HEK293 (cell line): ENCODE measurements around the gene OR2F2.

Experiments used
- CTCF ChIA-PET: fragments of 350-600 bp; formaldehyde crosslinking; extraction: SDS; loops from one replicate; lab custom pipeline; 2021; ENCODE audit warnings: antibody characterized with exemption; lab: Yijun Ruan, JAX
- POLR2A ChIA-PET: fragments of 300-600 bp; formaldehyde crosslinking; extraction: SDS; loops from one replicate; lab custom pipeline; 2020; ENCODE audit warnings: antibody characterized with exemption, inconsistent platforms; lab: Yijun Ruan, JAX
- H3K27ac ChIP-seq: fragments of 200-500 bp; sonication (Bioruptor generic); 2 replicates; pipeline ENCODE4 v1.5.1; 2014; ENCODE audit warnings: low read depth, low read length, control low read depth, inconsistent platforms; ENCODE audit errors: extremely low read depth
- H3K36me3 ChIP-seq, 2 experiments: fragments of 200-500 bp in 1 of 2; sonication (Bioruptor generic) in 1 of 2; 1 replicate in 1 of 2; 2 replicates in 1 of 2; pipeline ENCODE4 v1.5.1; 2014 to 2017; ENCODE audit warnings: inconsistent platforms in 2 of 2, low read length in 2 of 2; ENCODE audit not compliant: control insufficient read depth in 2 of 2, insufficient read depth in 1 of 2
- H3K4me1 ChIP-seq: fragments of 200-500 bp; sonication (Bioruptor generic); 2 replicates; pipeline ENCODE4 v1.5.1; 2014; ENCODE audit warnings: mild to moderate bottlenecking, low read length, inconsistent platforms; ENCODE audit not compliant: control insufficient read depth, insufficient read depth
- H3K4me3 ChIP-seq: 2 replicates; pipeline ENCODE4 v1.5.1; 2011; ENCODE audit warnings: low read depth, mild to moderate bottlenecking, control low read depth, low read length, moderate library complexity
- H3K9me3 ChIP-seq: fragments of 200-500 bp; sonication (Bioruptor generic); 2 replicates; pipeline ENCODE4 v1.5.1; 2014; ENCODE audit warnings: low read depth, low read length, inconsistent platforms; ENCODE audit not compliant: control insufficient read depth, insufficient read depth
- KLF16 ChIP-seq: fragments of 450-650 bp; formaldehyde crosslinking; IDR thresholded peaks from 2 replicates; pipeline ENCODE4 v1.5.1; 2017; ENCODE audit warnings: missing biosample characterization, missing genetic modification characterization
- MZF1 ChIP-seq: fragments of 450-650 bp; formaldehyde crosslinking; IDR thresholded peaks from 2 replicates; pipeline ENCODE4 v1.5.1; 2017; ENCODE audit warnings: missing biosample characterization, missing genetic modification characterization, borderline replicate concordance
- RBAK ChIP-seq: fragments of 450-650 bp; formaldehyde crosslinking; IDR thresholded peaks from 2 replicates; pipeline ENCODE4 v1.5.1; 2016; ENCODE audit warnings: missing biosample characterization, missing genetic modification characterization
- TRIM28 ChIP-seq: IDR thresholded peaks from 2 replicates; pipeline ENCODE4 v1.6.1; 2011; ENCODE audit warnings: low read length, control low read depth, borderline replicate concordance
- ZBTB8A ChIP-seq: fragments of 450-650 bp; formaldehyde crosslinking; IDR thresholded peaks from 2 replicates; pipeline ENCODE4 v1.5.1; 2016; ENCODE audit warnings: missing biosample characterization, missing genetic modification characterization
- ZEB2 ChIP-seq: fragments of 450-650 bp; formaldehyde crosslinking; IDR thresholded peaks from 2 replicates; pipeline ENCODE4 v1.5.1; 2016; ENCODE audit warnings: missing biosample characterization, missing genetic modification characterization
- ZFP41 ChIP-seq: fragments of 450-650 bp; formaldehyde crosslinking; IDR thresholded peaks from 2 replicates; pipeline ENCODE4 v1.5.1; 2016; ENCODE audit warnings: missing biosample characterization, missing genetic modification characterization, borderline replicate concordance
- ZFP69B ChIP-seq: fragments of 450-650 bp; formaldehyde crosslinking; IDR thresholded peaks from 2 replicates; pipeline ENCODE4 v1.5.1; 2016; ENCODE audit warnings: missing biosample characterization, missing genetic modification characterization
- ZNF266 ChIP-seq: fragments of 450-650 bp; formaldehyde crosslinking; IDR thresholded peaks from 2 replicates; pipeline ENCODE4 v1.5.1; 2016; ENCODE audit warnings: missing biosample characterization, missing genetic modification characterization, low read depth
- ZNF354C ChIP-seq: fragments of 450-650 bp; formaldehyde crosslinking; IDR thresholded peaks from 2 replicates; pipeline ENCODE4 v1.5.1; 2016; ENCODE audit warnings: missing biosample characterization, missing genetic modification characterization, low read depth, borderline replicate concordance
- ZNF433 ChIP-seq: fragments of 450-650 bp; formaldehyde crosslinking; IDR thresholded peaks from 2 replicates; pipeline ENCODE4 v1.5.1; 2016; ENCODE audit warnings: missing biosample characterization, missing genetic modification characterization, low read depth
- ZNF48 ChIP-seq: fragments of 450-650 bp; formaldehyde crosslinking; IDR thresholded peaks from 2 replicates; pipeline ENCODE4 v1.5.1; 2016; ENCODE audit warnings: missing biosample characterization, missing genetic modification characterization
- ZNF514 ChIP-seq: fragments of 450-650 bp; formaldehyde crosslinking; IDR thresholded peaks from 2 replicates; pipeline ENCODE4 v1.5.1; 2016; ENCODE audit warnings: missing biosample characterization, missing genetic modification characterization
- ZNF555 ChIP-seq: fragments of 450-650 bp; formaldehyde crosslinking; conservative IDR thresholded peaks from 2 replicates; pipeline ENCODE4 v1.5.1; 2017; ENCODE audit warnings: missing biosample characterization, mild to moderate bottlenecking, missing genetic modification characterization, inconsistent platforms
- ZNF660 ChIP-seq: fragments of 450-650 bp; IDR thresholded peaks from 2 replicates; pipeline ENCODE4 v1.5.1; 2018; ENCODE audit warnings: missing biosample characterization, mild to moderate bottlenecking, missing genetic modification characterization
- ZNF785 ChIP-seq: fragments of 450-650 bp; formaldehyde crosslinking; IDR thresholded peaks from 2 replicates; pipeline ENCODE4 v1.5.1; 2016; ENCODE audit warnings: missing biosample characterization, missing genetic modification characterization
- TF ChIP-seq, protein P1 (sequence below): fragments of 450-650 bp; IDR thresholded peaks from 2 replicates; pipeline ENCODE4 v1.5.1; 2018; ENCODE audit warnings: missing biosample characterization, missing genetic modification characterization
- TF ChIP-seq, protein P2 (sequence below): fragments of 450-650 bp; formaldehyde crosslinking; IDR thresholded peaks from 2 replicates; pipeline ENCODE4 v1.5.1; 2016; ENCODE audit warnings: missing biosample characterization, missing genetic modification characterization
- TF ChIP-seq, protein P3 (sequence below): fragments of 450-650 bp; formaldehyde crosslinking; conservative IDR thresholded peaks from 2 replicates; pipeline ENCODE4 v1.5.1; 2016; ENCODE audit warnings: low read depth, missing biosample characterization, missing genetic modification characterization
- TF ChIP-seq, protein P4 (sequence below): fragments of 450-650 bp; formaldehyde crosslinking; IDR thresholded peaks from 2 replicates; pipeline ENCODE4 v1.5.1; 2016; ENCODE audit warnings: missing biosample characterization, missing genetic modification characterization, low read depth

The OR2F2 gene, protein sequence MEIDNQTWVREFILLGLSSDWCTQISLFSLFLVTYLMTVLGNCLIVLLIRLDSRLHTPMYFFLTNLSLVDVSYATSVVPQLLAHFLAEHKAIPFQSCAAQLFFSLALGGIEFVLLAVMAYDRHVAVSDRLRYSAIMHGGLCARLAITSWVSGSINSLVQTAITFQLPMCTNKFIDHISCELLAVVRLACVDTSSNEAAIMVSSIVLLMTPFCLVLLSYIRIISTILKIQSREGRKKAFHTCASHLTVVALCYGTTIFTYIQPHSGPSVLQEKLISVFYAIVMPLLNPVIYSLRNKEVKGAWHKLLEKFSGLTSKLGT

DNA sequence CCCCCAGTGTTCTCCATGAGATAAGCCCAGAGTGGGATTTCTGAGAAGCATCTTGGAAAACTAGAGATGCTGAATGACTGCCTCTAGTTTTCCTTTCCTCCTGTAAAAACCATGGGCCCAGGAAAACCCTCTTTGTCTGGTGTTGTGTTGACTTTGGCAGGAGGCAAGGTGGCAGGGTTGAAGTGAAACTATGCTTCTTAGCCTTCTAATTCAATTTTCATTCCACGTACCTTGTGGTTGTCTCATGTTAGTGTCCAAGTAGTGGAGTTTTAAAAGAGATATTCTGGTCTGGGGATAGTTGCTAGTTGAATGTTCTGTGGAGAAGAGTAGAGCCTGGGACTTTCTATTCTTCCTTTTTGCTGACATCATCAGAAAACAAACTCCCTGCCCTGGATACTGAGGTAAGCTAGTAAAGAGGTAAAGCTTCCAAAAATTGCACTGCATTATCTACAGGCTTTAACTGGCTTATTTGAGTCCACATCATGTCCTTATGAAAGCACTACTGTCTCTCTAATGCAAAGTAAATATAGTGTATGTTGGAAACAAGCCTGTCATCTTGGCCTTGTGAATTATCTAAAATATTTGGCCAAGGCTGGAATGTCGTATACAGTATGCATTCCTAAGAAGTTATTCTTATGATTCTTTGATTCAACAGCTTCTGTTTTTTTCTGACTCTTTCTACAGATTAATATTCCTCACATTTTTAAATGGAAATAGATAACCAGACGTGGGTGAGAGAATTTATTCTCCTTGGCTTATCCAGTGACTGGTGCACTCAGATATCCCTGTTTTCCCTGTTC lies at the start of gene OR2F2:
OR2F2 (plus strand) TSS at position 708 of the 800 bp plus-strand sequence; CDS start at position 708, 0 bp downstream.
- no peaks in the 10 kb centered on the region for H3K4me1 ChIP-seq
- H3K9me3 ChIP-seq: no peaks in the 10 kb centered on the region
- no peak within 1 kb of the TSS for H3K4me3 ChIP-seq
- TF ChIP-seq ZNF785 (tag by site-specific recombination) (no peak), TRIM28 (no peak), ZNF354C (tag by site-specific recombination) (no peak), ZFP41 (tag by site-specific recombination) (no peak), ZNF266 (no peak), ZNF433 (tag by site-specific recombination) (no peak), ZNF48 (tag by site-specific recombination) (no peak), KLF16 (tag by site-specific recombination) (no peak), ZNF555 (tag by site-specific recombination) (no peak), ZEB2 (tag by site-specific recombination) (no peak), MZF1 (no peak), ZBTB8A (no peak), RBAK (tag by site-specific recombination) (no peak), ZNF514 (tag by site-specific recombination) (no peak), ZFP69B (no peak), ZNF660 (tag by site-specific recombination) (no peak)
- TF ChIP-seq, protein P1, sequence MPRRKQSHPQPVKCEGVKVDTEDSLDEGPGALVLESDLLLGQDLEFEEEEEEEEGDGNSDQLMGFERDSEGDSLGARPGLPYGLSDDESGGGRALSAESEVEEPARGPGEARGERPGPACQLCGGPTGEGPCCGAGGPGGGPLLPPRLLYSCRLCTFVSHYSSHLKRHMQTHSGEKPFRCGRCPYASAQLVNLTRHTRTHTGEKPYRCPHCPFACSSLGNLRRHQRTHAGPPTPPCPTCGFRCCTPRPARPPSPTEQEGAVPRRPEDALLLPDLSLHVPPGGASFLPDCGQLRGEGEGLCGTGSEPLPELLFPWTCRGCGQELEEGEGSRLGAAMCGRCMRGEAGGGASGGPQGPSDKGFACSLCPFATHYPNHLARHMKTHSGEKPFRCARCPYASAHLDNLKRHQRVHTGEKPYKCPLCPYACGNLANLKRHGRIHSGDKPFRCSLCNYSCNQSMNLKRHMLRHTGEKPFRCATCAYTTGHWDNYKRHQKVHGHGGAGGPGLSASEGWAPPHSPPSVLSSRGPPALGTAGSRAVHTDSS (tag by site-specific recombination): no peak
- TF ChIP-seq, protein P2, sequence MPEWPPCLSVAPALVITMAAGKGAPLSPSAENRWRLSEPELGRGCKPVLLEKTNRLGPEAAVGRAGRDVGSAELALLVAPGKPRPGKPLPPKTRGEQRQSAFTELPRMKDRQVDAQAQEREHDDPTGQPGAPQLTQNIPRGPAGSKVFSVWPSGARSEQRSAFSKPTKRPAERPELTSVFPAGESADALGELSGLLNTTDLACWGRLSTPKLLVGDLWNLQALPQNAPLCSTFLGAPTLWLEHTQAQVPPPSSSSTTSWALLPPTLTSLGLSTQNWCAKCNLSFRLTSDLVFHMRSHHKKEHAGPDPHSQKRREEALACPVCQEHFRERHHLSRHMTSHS (tag by site-specific recombination): no peak
- TF ChIP-seq, protein P3, sequence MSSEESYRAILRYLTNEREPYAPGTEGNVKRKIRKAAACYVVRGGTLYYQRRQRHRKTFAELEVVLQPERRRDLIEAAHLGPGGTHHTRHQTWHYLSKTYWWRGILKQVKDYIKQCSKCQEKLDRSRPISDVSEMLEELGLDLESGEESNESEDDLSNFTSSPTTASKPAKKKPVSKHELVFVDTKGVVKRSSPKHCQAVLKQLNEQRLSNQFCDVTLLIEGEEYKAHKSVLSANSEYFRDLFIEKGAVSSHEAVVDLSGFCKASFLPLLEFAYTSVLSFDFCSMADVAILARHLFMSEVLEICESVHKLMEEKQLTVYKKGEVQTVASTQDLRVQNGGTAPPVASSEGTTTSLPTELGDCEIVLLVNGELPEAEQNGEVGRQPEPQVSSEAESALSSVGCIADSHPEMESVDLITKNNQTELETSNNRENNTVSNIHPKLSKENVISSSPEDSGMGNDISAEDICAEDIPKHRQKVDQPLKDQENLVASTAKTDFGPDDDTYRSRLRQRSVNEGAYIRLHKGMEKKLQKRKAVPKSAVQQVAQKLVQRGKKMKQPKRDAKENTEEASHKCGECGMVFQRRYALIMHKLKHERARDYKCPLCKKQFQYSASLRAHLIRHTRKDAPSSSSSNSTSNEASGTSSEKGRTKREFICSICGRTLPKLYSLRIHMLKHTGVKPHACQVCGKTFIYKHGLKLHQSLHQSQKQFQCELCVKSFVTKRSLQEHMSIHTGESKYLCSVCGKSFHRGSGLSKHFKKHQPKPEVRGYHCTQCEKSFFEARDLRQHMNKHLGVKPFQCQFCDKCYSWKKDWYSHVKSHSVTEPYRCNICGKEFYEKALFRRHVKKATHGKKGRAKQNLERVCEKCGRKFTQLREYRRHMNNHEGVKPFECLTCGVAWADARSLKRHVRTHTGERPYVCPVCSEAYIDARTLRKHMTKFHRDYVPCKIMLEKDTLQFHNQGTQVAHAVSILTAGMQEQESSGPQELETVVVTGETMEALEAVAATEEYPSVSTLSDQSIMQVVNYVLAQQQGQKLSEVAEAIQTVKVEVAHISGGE (tag by site-specific recombination): no peak
- TF ChIP-seq, protein P4, sequence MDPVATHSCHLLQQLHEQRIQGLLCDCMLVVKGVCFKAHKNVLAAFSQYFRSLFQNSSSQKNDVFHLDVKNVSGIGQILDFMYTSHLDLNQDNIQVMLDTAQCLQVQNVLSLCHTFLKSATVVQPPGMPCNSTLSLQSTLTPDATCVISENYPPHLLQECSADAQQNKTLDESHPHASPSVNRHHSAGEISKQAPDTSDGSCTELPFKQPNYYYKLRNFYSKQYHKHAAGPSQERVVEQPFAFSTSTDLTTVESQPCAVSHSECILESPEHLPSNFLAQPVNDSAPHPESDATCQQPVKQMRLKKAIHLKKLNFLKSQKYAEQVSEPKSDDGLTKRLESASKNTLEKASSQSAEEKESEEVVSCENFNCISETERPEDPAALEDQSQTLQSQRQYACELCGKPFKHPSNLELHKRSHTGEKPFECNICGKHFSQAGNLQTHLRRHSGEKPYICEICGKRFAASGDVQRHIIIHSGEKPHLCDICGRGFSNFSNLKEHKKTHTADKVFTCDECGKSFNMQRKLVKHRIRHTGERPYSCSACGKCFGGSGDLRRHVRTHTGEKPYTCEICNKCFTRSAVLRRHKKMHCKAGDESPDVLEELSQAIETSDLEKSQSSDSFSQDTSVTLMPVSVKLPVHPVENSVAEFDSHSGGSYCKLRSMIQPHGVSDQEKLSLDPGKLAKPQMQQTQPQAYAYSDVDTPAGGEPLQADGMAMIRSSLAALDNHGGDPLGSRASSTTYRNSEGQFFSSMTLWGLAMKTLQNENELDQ (tag by site-specific recombination): no peak
- H3K27ac ChIP-seq: no peak within 1 kb of the TSS
- no peaks in the 10 kb centered on the region for H3K36me3 ChIP-seq
- ChIA-PET POLR2A (no interaction called here), CTCF (interaction anchor here (0.7 kb wide), 1 partner anchor 694 kb away, joined by 4 read pairs; no protein-coding TSS in a partner anchor)
